WI38 (cell line): Measurements from ENCODE around the gene TIGD3.

Experiments used
- H3K4me3 ChIP-seq: 2 replicates; pipeline ENCODE4 v1.5.1; 2011; ENCODE audit warnings: low read depth, mild to moderate bottlenecking, control low read depth, low read length
- CTCF ChIP-seq: IDR thresholded peaks from 2 replicates; pipeline ENCODE4 v1.5.1; 2012; ENCODE audit warnings: low read depth, mild to moderate bottlenecking, control low read depth, low read length

TIGD3 gene

GRCh38 chr11:65379698-65380459 lies 25.3 kb downstream of the TIGD3 start:
- no peak overlapping the region for H3K4me3 ChIP-seq
- TF ChIP-seq CTCF: no peak

GRCh38 chr11:65380460-65381119 lies 26.0 kb downstream of the TIGD3 start:
- no peak overlapping the region for H3K4me3 ChIP-seq
- TF ChIP-seq CTCF: no peak

GRCh38 chr11:65381716-65382032 lies 27.1 kb downstream of the TIGD3 start:
- peak overlapping the region; percentile 53 for H3K4me3 ChIP-seq
- no peak for TF ChIP-seq CTCF

GRCh38 chr11:65382033-65382803 lies 27.7 kb downstream of the TIGD3 start, which contains the start of gene SLC25A45:
TSS of gene SLC25A45 (minus strand) at chr11:65382646. CDS start at chr11:65381951, 695 bp downstream.
- peak within 1 kb of the TSS; percentile 54 for H3K4me3 ChIP-seq

GRCh38 chr11:65382804-65383368 lies 28.3 kb downstream of the TIGD3 start:
- TF ChIP-seq CTCF: no peak
- peak overlapping the region; percentile 54 for H3K4me3 ChIP-seq

More at GRCh38 chr11:65382033-65382803, 27.7 kb downstream of the TIGD3 start, which contains the start of gene SLC25A45:
- peak; percentile 65 for TF ChIP-seq CTCF

- TF ChIP-seq CTCF: no peak
- H3K4me3 ChIP-seq: no peak overlapping the region
Measured at GRCh38 chr11:65383778-65384177, 29.2 kb downstream of the TIGD3 start.
